OCI-LY7 (cell line): Measurements from ENCODE around the gene ALG1. TPM values are rescaled to one million over a fixed set of nuclear protein-coding genes. Genes with fewer than 3 reads are reported as not detected.
A peak's percentile ranks its signal among the peaks of the same experiment; 100 is the strongest.

Experiments
- BruUV-seq: library from RNA; stranded (reverse); fragments of 400-500 nt; replicated peaks from 2 replicates; lab custom pipeline; 2021; lab: Mats Ljungman, UMichigan
- CTCF ChIA-PET: fragments of 300-600 bp; sonication (Branson Sonifier 250); formaldehyde crosslinking; loops from one replicate; lab custom pipeline; 2022; ENCODE audit warnings: antibody characterized with exemption; ENCODE audit not compliant: unreplicated experiment; lab: Charles Lee
- POLR2A ChIA-PET: fragments of 300-600 bp; sonication (Branson Sonifier 250); formaldehyde crosslinking; loops from one replicate; lab custom pipeline; 2022; ENCODE audit warnings: antibody characterized with exemption; lab: Charles Lee
- DNase-seq: peaks from one replicate; pipeline ENCODE4 v3.0.0-alpha.2; 2015; ENCODE audit warnings: low spot score
- H2AFZ ChIP-seq: fragments of 200-600 bp; sonication (generic), shearing (Covaris generic); 2 replicates; pipeline ENCODE4 v1.6.1; 2014; ENCODE audit warnings: mild to moderate bottlenecking, antibody characterized with exemption, low read length, moderate library complexity
- H3K27ac ChIP-seq: fragments of 200-600 bp; sonication (generic); 2 replicates; pipeline ENCODE4 v1.5.1; 2014; ENCODE audit warnings: mixed run types, low read depth, mild to moderate bottlenecking, moderate library complexity, low read length, inconsistent platforms; ENCODE audit not compliant: poor library complexity, severe bottlenecking
- H3K36me3 ChIP-seq: fragments of 200-600 bp; sonication (generic); 2 replicates; pipeline ENCODE4 v1.6.1; 2014; ENCODE audit warnings: mild to moderate bottlenecking, antibody characterized with exemption, low read length, moderate library complexity, mixed read lengths; ENCODE audit not compliant: insufficient read depth
- H3K4me1 ChIP-seq: fragments of 200-600 bp; sonication (generic); 2 replicates; pipeline ENCODE4 v1.5.1; 2014; ENCODE audit warnings: mild to moderate bottlenecking, low read length; ENCODE audit not compliant: insufficient read depth, poor library complexity, severe bottlenecking
- H3K4me2 ChIP-seq: fragments of 200-600 bp; sonication (generic); 2 replicates; pipeline ENCODE4 v1.6.1; 2014; ENCODE audit warnings: mild to moderate bottlenecking, low read length
- H3K4me3 ChIP-seq: fragments of 200-600 bp; sonication (generic); 2 replicates; pipeline ENCODE4 v1.5.1; 2014; ENCODE audit warnings: mild to moderate bottlenecking, low read depth, low read length; ENCODE audit not compliant: poor library complexity, severe bottlenecking
- H3K79me2 ChIP-seq: fragments of 200-600 bp; sonication (generic); 2 replicates; pipeline ENCODE4 v1.6.1; 2016; ENCODE audit warnings: low read depth, mild to moderate bottlenecking, low read length, moderate library complexity, mixed read lengths; ENCODE audit not compliant: insufficient read depth
- H3K9me2 ChIP-seq: fragments of 200-600 bp; sonication (generic); 2 replicates; pipeline ENCODE4 v1.6.1; 2016; ENCODE audit warnings: mild to moderate bottlenecking, low read length, mixed read lengths; ENCODE audit not compliant: insufficient read depth
- H3K9me3 ChIP-seq: fragments of 200-600 bp; sonication (generic); 2 replicates; pipeline ENCODE4 v1.6.1; 2014; ENCODE audit warnings: mild to moderate bottlenecking, mixed run types, low read length, mixed read lengths
- H4K20me1 ChIP-seq: fragments of 200-600 bp; sonication (generic); 2 replicates; pipeline ENCODE4 v1.6.1; 2014; ENCODE audit warnings: mild to moderate bottlenecking, antibody characterized with exemption, low read length, moderate library complexity, mixed read lengths; ENCODE audit not compliant: insufficient read depth
- EZH2phosphoT487 ChIP-seq: fragments of 200-600 bp; sonication (generic); IDR thresholded peaks from 2 replicates; pipeline ENCODE4 v1.6.1; 2018; ENCODE audit warnings: low read depth, borderline replicate concordance, mild to moderate bottlenecking, mixed run types, antibody characterized with exemption, low read length, moderate library complexity, mixed read lengths
- intact Hi-C: fragments of 100-400 bp; cut with micrococcal nuclease; formaldehyde crosslinking; loops from one replicate; pipeline ENCODE4 v1.10.0; 2022; ENCODE audit not compliant: unreplicated experiment
- total RNA-seq, 2 experiments: library from RNA; depleted of rRNA in 1 of 2; stranded (reverse); fragments of >200 nt in 1 of 2; shearing (Covaris generic) in 1 of 2; gene quantifications; 2 replicates each; pipeline ENCODE4 v1.2.3, GENCODE V29; 2014 to 2022
- TF ChIP-seq, protein P1 (sequence below): fragments of 200-600 bp; sonication (generic); conservative IDR thresholded peaks from 2 replicates; pipeline ENCODE4 v1.5.1; 2014; ENCODE audit warnings: mild to moderate bottlenecking, antibody characterized with exemption, low read length, moderate library complexity, mixed read lengths

The ALG1 gene
- total RNA-seq, 2 experiments from 2014 or later = 13.7 to 23.1 TPM

GRCh38 chr16:5069048-5069447 is 2.6 kb upstream of the ALG1 start:
- Histone ChIP-seq H3K36me3 (peaks cover 6% of the 10 kb centered on the region; the same call in 1 of the 2 replicates), H3K4me1 (peaks cover 19% of the 10 kb centered on the region), H3K4me3 (no peak overlapping the region), H3K79me2 (peaks cover 13% of the 10 kb centered on the region; the same call in 1 of the 2 replicates), H2AFZ (no peak overlapping the region), H3K27ac (no peak overlapping the region), H3K9me2 (no peaks in the 10 kb centered on the region), H3K4me2 (no peak overlapping the region), H3K9me3 (no peaks in the 10 kb centered on the region), H4K20me1 (no peaks in the 10 kb centered on the region)
- ChIA-PET CTCF (no interaction called here), POLR2A (no interaction called here)
- no peak for TF ChIP-seq EZH2phosphoT487
- intact Hi-C loops = no loop called here
- no TSS peak for BruUV-seq
- DNase-seq = no peak

GRCh38 chr16:5069854-5070253 is 1.8 kb upstream of the ALG1 start:
- H3K9me2 ChIP-seq = no peaks in the 10 kb centered on the region
- no peak overlapping the region for H3K4me3 ChIP-seq
- DNase-seq = no peak
- CTCF ChIA-PET = no interaction called here
- H3K4me2 ChIP-seq = no peak overlapping the region
- peaks cover 13% of the 10 kb centered on the region; the same call in 1 of the 2 replicates for H3K79me2 ChIP-seq
- no peak overlapping the region for H3K27ac ChIP-seq
- H4K20me1 ChIP-seq = no peaks in the 10 kb centered on the region
- POLR2A ChIA-PET = no interaction called here
- peaks cover 13% of the 10 kb centered on the region for H3K36me3 ChIP-seq
- BruUV-seq = no TSS peak
- H3K9me3 ChIP-seq = no peaks in the 10 kb centered on the region
- intact Hi-C loops = loop anchor here (2.0 kb wide), 1 partner anchor 27 kb away; the partner anchor contains the start of gene EEF2KMT
- no peak overlapping the region for H2AFZ ChIP-seq
- H3K4me1 ChIP-seq = peaks cover 19% of the 10 kb centered on the region
- no peak for TF ChIP-seq EZH2phosphoT487
- TF ChIP-seq, protein P1, sequence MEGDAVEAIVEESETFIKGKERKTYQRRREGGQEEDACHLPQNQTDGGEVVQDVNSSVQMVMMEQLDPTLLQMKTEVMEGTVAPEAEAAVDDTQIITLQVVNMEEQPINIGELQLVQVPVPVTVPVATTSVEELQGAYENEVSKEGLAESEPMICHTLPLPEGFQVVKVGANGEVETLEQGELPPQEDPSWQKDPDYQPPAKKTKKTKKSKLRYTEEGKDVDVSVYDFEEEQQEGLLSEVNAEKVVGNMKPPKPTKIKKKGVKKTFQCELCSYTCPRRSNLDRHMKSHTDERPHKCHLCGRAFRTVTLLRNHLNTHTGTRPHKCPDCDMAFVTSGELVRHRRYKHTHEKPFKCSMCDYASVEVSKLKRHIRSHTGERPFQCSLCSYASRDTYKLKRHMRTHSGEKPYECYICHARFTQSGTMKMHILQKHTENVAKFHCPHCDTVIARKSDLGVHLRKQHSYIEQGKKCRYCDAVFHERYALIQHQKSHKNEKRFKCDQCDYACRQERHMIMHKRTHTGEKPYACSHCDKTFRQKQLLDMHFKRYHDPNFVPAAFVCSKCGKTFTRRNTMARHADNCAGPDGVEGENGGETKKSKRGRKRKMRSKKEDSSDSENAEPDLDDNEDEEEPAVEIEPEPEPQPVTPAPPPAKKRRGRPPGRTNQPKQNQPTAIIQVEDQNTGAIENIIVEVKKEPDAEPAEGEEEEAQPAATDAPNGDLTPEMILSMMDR = no peak

GRCh38 chr16:5070431-5071186 is 1.0 kb upstream of the ALG1 start:
- Histone ChIP-seq H2AFZ (peak overlapping the region; percentile 97), H3K9me3 (no peaks in the 10 kb centered on the region), H3K9me2 (no peaks in the 10 kb centered on the region), H3K4me1 (peaks cover 19% of the 10 kb centered on the region), H4K20me1 (no peaks in the 10 kb centered on the region), H3K27ac (no peak overlapping the region), H3K79me2 (peaks cover 13% of the 10 kb centered on the region; the same call in 1 of the 2 replicates), H3K4me3 (no peak overlapping the region), H3K4me2 (peak overlapping the region; percentile 78; the same call in 1 of the 2 replicates), H3K36me3 (peaks cover 20% of the 10 kb centered on the region)
- ChIA-PET POLR2A (interaction anchor here (1.7 kb wide), 1 partner anchor 36 kb away, joined by 4 read pairs; the partner anchor contains the start of gene NAGPA), CTCF (no interaction called here)
- TF ChIP-seq, protein P1 = no peak
- TF ChIP-seq EZH2phosphoT487 = no peak
- intact Hi-C loops = loop anchor here (2.0 kb wide), 1 partner anchor 26 kb away; the partner anchor contains the start of gene EEF2KMT
- no peak for DNase-seq
- no TSS peak for BruUV-seq
